BLaER1 treated with 17β-estradiol and CSF1 and Interleukin-3, amounts not matched to agents 10 nM and 100 nM (cell line): ENCODE results near the gene MTUS2.

Source experiments
- H3K27ac ChIP-seq, 11 experiments: shearing (Covaris generic); formaldehyde crosslinking; 2 replicates each; pipeline ENCODE4 v1.8.1; 2022
- H3K27me3 ChIP-seq, 11 experiments: shearing (Covaris generic); formaldehyde crosslinking; 2 replicates each; pipeline ENCODE4 v1.8.1; 2022
- H3K36me3 ChIP-seq, 11 experiments: shearing (Covaris generic); formaldehyde crosslinking; 2 replicates each; pipeline ENCODE4 v1.8.1; 2022
- H3K4me1 ChIP-seq, 10 experiments: shearing (Covaris generic); formaldehyde crosslinking; 2 replicates each; pipeline ENCODE4 v1.8.1; 2022
- H3K4me2 ChIP-seq, 11 experiments: shearing (Covaris generic); formaldehyde crosslinking; 2 replicates each; pipeline ENCODE4 v1.8.1; 2022
- H3K4me3 ChIP-seq, 10 experiments: shearing (Covaris generic); formaldehyde crosslinking; 2 replicates each; pipeline ENCODE4 v1.8.1; 2022
- H3K9ac ChIP-seq, 11 experiments: shearing (Covaris generic); formaldehyde crosslinking; 2 replicates each; pipeline ENCODE4 v1.8.1; 2022
- H3K9me3 ChIP-seq, 11 experiments: shearing (Covaris generic); formaldehyde crosslinking; replicated peaks in 1 of 11; 2 replicates each; pipeline ENCODE4 v1.8.1; 2022
- H4K20me1 ChIP-seq, 11 experiments: shearing (Covaris generic); formaldehyde crosslinking; 2 replicates each; pipeline ENCODE4 v1.8.1; 2022
- Cebpa-rat ChIP-seq, 11 experiments: shearing (Covaris generic); IDR thresholded peaks; 2 replicates each; pipeline ENCODE4 v1.8.1; 2022

Gene MTUS2

DNA sequence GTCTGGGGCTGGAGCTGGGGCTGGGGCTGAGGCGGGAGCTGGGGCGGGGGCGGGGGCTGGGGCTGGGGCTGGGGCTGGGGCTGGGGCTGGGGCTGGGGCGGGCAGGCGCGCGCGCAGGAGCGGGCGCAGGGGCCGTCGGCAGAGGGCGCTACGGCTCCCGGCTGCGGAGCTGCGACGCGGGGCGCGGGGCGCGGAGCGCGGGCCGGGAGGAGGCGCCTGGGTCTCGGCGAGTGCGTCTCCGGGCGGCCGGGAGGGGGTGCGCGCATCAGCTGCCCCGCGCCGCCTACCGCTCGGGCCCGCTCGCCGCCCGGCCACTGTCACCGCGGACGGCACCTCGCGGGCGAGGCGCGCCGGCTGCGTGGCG is 422 bp upstream of the MTUS2 start:
- peaks cover 0 to 19% (median 9%) of the 10 kb centered on the region in 10 experiments; a peak in 12 of 20 replicates for H3K4me1 ChIP-seq
- H3K9ac ChIP-seq, result peak overlapping the region; percentile 22 to 73 (median 65); a peak in 21 of 22 replicates
- H3K4me3 ChIP-seq, result peak overlapping the region; percentile 58 to 77 (median 67)
- no peaks in the 10 kb centered on the region for H3K36me3 ChIP-seq
- H3K27ac ChIP-seq, result 0 out of 22 replicates have a peak overlapping the region, but pooled peaks of 1 of the 11 experiments have one; percentile 7
- H3K9me3 ChIP-seq, result peaks cover 0 to 18% (median 9%) of the 10 kb centered on the region in 11 experiments; a peak in 13 of 22 replicates
- peaks cover 48 to 61% (median 56%) of the 10 kb centered on the region in 11 experiments for H3K27me3 ChIP-seq
- H3K4me2 ChIP-seq, result peak overlapping the region; percentile 88 to 99 (median 97)
- TF ChIP-seq Cebpa-rat (IDR thresholded peaks at IDR 0.05), result no peak
- peaks cover 0 to 9% (median 4%) of the 10 kb centered on the region in 11 experiments; a peak in 5 of 22 replicates for H4K20me1 ChIP-seq

DNA sequence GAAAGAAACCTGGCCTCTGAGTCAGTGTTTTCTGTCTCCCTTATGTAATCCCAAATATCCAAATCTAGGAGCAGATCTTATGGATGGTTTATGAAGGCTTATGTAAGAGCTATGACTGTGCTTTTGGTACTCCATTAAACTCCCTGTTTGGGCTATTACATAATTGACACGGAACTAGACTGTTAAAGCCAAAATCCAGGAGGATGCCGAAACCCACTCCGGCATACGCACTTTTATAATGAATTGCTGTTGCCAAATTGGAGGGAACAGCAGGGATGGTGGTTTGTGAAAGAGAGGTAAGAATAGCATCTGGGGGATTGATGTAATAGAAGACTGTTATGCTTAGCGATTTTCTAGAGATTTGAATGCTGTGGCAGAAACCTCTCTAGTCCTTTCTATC is 2.0 kb downstream of the MTUS2 start:
- Histone ChIP-seq H3K27ac (no peak overlapping the region), H3K9ac (no peak overlapping the region), H3K4me3 (no peak overlapping the region), H3K36me3 (no peaks in the 10 kb centered on the region), H3K4me2 (no peak overlapping the region), H3K27me3 (peaks cover 48 to 61% (median 56%) of the 10 kb centered on the region in 11 experiments), H3K4me1 (peaks cover 0 to 19% (median 9%) of the 10 kb centered on the region in 10 experiments; a peak in 12 of 20 replicates), H3K9me3 (peaks cover 3 to 19% (median 11%) of the 10 kb centered on the region in 11 experiments; a peak in 15 of 22 replicates), H4K20me1 (peaks cover 0 to 9% (median 4%) of the 10 kb centered on the region in 11 experiments; a peak in 5 of 22 replicates)
- TF ChIP-seq Cebpa-rat (IDR thresholded peaks at IDR 0.05), result no peak

DNA sequence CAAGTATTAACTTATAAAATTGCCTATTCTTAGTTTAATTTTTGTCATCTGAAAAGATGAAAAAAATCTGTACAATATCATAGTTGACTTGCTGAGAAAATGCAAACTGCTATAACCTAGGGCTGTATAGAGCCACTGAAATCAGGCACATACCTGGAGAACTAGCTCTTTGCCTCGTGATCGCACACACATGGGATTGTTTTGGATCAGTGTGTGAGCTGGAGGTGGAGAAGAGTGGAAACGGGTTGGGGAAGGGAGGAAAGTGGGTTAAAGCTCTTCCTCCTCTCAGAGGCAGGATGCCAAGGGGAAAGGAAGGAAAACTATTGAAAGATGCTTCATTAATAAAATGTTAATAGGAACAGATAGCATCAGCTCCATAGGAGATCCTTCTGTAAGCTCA is 2.7 kb downstream of the MTUS2 start:
- peaks cover 0 to 9% (median 4%) of the 10 kb centered on the region in 11 experiments; a peak in 5 of 22 replicates for H4K20me1 ChIP-seq
- H3K27me3 ChIP-seq, result peaks cover 46 to 56% (median 53%) of the 10 kb centered on the region in 11 experiments
- TF ChIP-seq Cebpa-rat (IDR thresholded peaks at IDR 0.05), result no peak
- H3K4me2 ChIP-seq, result no peak overlapping the region
- no peak overlapping the region for H3K4me3 ChIP-seq
- H3K9ac ChIP-seq, result no peak overlapping the region
- H3K9me3 ChIP-seq, result peaks cover 10 to 25% (median 16%) of the 10 kb centered on the region in 11 experiments; a peak in 21 of 22 replicates
- no peaks in the 10 kb centered on the region for H3K36me3 ChIP-seq
- no peak overlapping the region for H3K27ac ChIP-seq
- H3K4me1 ChIP-seq, result peaks cover 0 to 19% (median 9%) of the 10 kb centered on the region in 10 experiments; a peak in 12 of 20 replicates

DNA sequence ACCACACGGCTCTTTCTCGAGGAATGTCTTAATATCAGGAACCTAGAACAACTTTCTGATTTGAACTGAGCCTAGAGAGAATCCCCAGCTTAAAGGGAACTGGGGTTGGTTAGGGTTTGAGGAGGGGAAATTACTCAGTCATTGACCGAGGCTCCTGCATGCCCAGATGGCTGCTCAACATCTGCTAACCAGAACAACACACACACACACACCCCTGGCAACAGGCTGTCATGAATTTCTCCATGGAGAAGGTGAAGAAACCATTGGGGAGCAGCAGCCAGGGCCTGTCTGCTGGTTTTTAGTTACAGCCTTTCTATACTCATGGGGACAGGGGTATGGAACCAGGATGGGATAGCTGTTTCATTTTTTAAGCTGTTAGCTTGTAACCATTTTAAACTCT is 5.2 kb downstream of the MTUS2 start:
- H3K27me3 ChIP-seq, result peaks cover 22 to 30% (median 27%) of the 10 kb centered on the region in 11 experiments
- peaks cover 35 to 51% (median 40%) of the 10 kb centered on the region in 11 experiments for H3K9me3 ChIP-seq
- H3K4me1 ChIP-seq, result peaks cover 0 to 4% (median 3%) of the 10 kb centered on the region in 10 experiments; a peak in 10 of 20 replicates
- no peak for TF ChIP-seq Cebpa-rat (IDR thresholded peaks at IDR 0.05)
- H3K36me3 ChIP-seq, result no peaks in the 10 kb centered on the region
- no peak overlapping the region for H3K27ac ChIP-seq
- no peak overlapping the region for H3K4me2 ChIP-seq
- H3K9ac ChIP-seq, result no peak overlapping the region
- no peak overlapping the region for H3K4me3 ChIP-seq
- peaks cover 0 to 6% (median 3%) of the 10 kb centered on the region in 11 experiments; a peak in 4 of 22 replicates for H4K20me1 ChIP-seq

DNA sequence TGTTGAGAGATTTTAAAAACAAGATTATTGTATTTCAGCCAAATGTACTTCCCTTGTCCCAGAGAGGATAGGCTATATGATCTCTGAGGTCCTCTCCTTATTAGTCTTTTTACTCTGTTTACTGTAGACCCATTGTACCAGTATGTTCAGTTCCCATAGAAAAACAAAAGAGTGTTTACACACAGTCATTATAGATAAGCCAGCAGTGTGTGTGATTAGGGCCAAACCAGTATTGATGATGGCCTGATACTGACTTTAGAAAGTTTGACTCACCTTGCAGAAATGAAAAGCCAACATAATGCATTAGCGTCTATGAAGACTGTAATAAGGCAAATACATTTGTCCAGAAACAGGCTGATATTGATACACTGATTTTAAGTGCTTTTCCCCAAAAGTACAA is 6.2 kb downstream of the MTUS2 start:
- H3K4me1 ChIP-seq, result no peaks in the 10 kb centered on the region
- H3K4me2 ChIP-seq, result no peak overlapping the region
- H3K27ac ChIP-seq, result no peak overlapping the region
- TF ChIP-seq Cebpa-rat (IDR thresholded peaks at IDR 0.05), result no peak
- no peaks in the 10 kb centered on the region for H3K36me3 ChIP-seq
- H3K4me3 ChIP-seq, result no peak overlapping the region
- H3K9ac ChIP-seq, result no peak overlapping the region
- peaks cover 45 to 61% (median 50%) of the 10 kb centered on the region in 11 experiments for H3K9me3 ChIP-seq
- H3K27me3 ChIP-seq, result peaks cover 12 to 20% (median 18%) of the 10 kb centered on the region in 11 experiments
- no peaks in the 10 kb centered on the region for H4K20me1 ChIP-seq

DNA sequence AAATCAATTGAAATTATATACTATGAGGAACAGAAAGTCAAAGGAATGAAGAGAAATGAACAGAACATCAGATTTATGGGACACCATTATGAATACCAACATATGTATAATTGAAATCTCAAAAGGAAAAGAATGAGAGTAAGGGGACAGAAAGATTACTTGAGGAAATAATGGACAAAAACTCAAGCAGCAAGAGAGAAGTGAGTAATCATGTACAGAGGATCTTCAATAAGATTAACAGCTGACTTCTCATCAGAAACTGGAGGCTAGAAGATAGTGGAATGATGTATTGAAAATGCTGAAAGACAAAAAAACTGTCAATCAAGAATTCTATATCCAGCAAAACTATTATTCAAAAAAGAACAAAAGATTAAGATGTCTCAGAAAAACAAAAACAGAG is 10.4 kb downstream of the MTUS2 start:
- no peak for TF ChIP-seq Cebpa-rat (IDR thresholded peaks at IDR 0.05)
- Histone ChIP-seq H3K4me1 (no peaks in the 10 kb centered on the region), H3K27me3 (no peaks in the 10 kb centered on the region), H3K9ac (no peak overlapping the region), H3K9me3 (peaks cover 39 to 51% (median 45%) of the 10 kb centered on the region in 11 experiments), H3K27ac (no peak overlapping the region), H3K4me3 (no peak overlapping the region), H4K20me1 (no peaks in the 10 kb centered on the region), H3K36me3 (no peaks in the 10 kb centered on the region), H3K4me2 (no peak overlapping the region)

DNA sequence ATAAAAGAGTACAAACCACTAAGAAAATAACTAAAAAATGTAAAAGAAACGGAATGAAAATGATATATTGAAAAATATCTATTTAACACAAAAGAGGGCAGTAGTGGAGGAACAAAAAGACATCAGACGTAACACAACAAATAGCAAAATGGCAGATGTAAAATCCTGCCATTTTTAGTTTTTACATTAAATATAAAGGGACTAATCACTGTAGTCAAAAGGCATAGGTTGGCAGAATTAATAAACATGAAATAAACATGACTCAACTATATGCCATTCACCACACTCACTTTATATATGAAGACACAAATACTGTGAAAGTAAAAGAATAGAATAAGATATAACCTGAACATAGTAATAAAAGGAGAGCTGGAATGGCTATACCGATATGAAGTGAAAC is 11.0 kb downstream of the MTUS2 start:
- H3K9ac ChIP-seq, result no peak overlapping the region
- H3K9me3 ChIP-seq, result peaks cover 39 to 51% (median 45%) of the 10 kb centered on the region in 11 experiments
- no peaks in the 10 kb centered on the region for H3K4me1 ChIP-seq
- H4K20me1 ChIP-seq, result no peaks in the 10 kb centered on the region
- no peaks in the 10 kb centered on the region for H3K36me3 ChIP-seq
- no peak for TF ChIP-seq Cebpa-rat (IDR thresholded peaks at IDR 0.05)
- H3K27ac ChIP-seq, result no peak overlapping the region
- H3K27me3 ChIP-seq, result no peaks in the 10 kb centered on the region
- H3K4me3 ChIP-seq, result no peak overlapping the region
- no peak overlapping the region for H3K4me2 ChIP-seq

DNA sequence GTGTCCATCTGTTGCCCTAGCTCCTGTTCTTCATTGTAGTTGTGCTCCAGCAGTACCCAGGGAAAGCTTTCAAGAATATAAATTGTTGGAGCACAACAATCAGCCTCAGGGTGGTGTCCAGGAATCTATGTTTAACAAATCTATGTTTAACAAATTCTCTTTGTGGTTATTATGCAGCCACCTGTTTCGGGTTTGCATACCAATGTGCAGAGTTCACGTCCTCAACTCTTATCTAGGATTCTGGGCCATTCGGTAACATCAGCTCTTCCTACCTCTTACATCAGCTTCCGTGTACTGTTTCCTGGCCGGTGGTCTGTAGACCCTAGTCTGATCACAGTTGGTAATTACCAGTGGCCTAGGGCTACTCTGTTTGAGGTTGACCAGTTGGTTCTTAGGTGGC is 17.0 kb downstream of the MTUS2 start:
- TF ChIP-seq Cebpa-rat (IDR thresholded peaks at IDR 0.05), result no peak
- Histone ChIP-seq H3K9me3 (peaks cover 0 to under 1% (median 0%) of the 10 kb centered on the region in 11 experiments; a peak in 2 of 22 replicates), H3K4me3 (no peak overlapping the region), H3K4me1 (no peaks in the 10 kb centered on the region), H3K4me2 (no peak overlapping the region), H3K27me3 (no peaks in the 10 kb centered on the region), H4K20me1 (no peaks in the 10 kb centered on the region), H3K36me3 (no peaks in the 10 kb centered on the region), H3K27ac (no peak overlapping the region), H3K9ac (no peak overlapping the region)

DNA sequence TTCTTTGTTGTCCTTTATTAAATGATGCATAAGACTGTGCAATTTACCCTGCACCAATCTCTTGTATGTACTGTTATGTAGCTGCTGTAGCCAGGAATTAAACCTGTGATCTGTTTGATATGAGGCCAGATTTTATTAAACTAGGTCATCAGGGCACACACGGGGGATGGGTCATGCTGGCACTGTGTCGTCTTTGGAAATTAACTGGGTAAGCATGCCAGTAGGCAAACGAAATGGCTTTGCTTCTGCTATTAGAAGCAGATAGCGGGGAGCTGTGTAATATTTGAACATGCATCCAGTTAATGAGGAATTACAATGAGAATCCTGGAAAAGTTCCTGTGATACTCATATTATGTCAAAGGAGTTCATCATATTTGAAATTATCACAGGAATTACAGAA is 23.5 kb downstream of the MTUS2 start:
- H4K20me1 ChIP-seq, result no peaks in the 10 kb centered on the region
- H3K9ac ChIP-seq, result no peak overlapping the region
- H3K9me3 ChIP-seq, result no peaks in the 10 kb centered on the region
- no peaks in the 10 kb centered on the region for H3K27me3 ChIP-seq
- H3K36me3 ChIP-seq, result no peaks in the 10 kb centered on the region
- no peak overlapping the region for H3K27ac ChIP-seq
- no peak overlapping the region for H3K4me2 ChIP-seq
- no peaks in the 10 kb centered on the region for H3K4me1 ChIP-seq
- no peak for TF ChIP-seq Cebpa-rat (IDR thresholded peaks at IDR 0.05)
- H3K4me3 ChIP-seq, result no peak overlapping the region

DNA sequence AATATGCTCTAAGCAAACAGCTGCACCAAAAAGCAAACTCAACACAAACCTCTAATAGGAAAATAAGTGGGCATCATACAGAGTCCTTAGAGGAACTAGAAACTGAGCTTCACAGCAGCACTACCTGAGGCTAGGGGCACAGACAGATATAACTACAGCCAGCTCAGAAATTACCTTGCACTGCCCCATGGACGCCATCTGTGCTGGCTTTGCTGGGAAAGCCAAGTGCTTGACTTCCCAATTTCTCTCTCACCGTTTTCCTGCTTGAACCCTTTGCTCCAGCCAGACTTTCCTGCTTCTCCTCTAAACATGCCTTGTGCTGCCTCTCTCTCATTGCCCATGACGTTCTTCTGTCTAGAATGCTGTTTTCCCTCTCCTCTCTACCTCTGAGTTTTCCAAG is 29.3 kb downstream of the MTUS2 start:
- no peak for TF ChIP-seq Cebpa-rat (IDR thresholded peaks at IDR 0.05)
- no peaks in the 10 kb centered on the region for H3K9me3 ChIP-seq
- no peaks in the 10 kb centered on the region for H3K36me3 ChIP-seq
- no peak overlapping the region for H3K9ac ChIP-seq
- H3K27ac ChIP-seq, result no peak overlapping the region
- no peaks in the 10 kb centered on the region for H4K20me1 ChIP-seq
- H3K4me1 ChIP-seq, result peaks cover 0 to 13% (median 3%) of the 10 kb centered on the region in 10 experiments; a peak in 6 of 20 replicates
- H3K27me3 ChIP-seq, result no peaks in the 10 kb centered on the region
- H3K4me2 ChIP-seq, result no peak overlapping the region
- no peak overlapping the region for H3K4me3 ChIP-seq
